Endodermal cell (in vitro differentiated cells): Measurements from ENCODE around the gene CFAP61. TPM values are rescaled to one million over a fixed set of nuclear protein-coding genes. Genes with fewer than 3 reads are reported as not detected.

ENCODE experiments used
- DNase-seq: peaks from one replicate; pipeline ENCODE4 v3.0.0-alpha.2; 2017
- H3K27ac ChIP-seq: 2 replicates; pipeline ENCODE4 v1.5.1; 2013; ENCODE audit warnings: mild to moderate bottlenecking, low read depth, low read length, moderate library complexity
- H3K27me3 ChIP-seq: 2 replicates; pipeline ENCODE4 v1.6.1; 2013; ENCODE audit warnings: mild to moderate bottlenecking, low read length, moderate library complexity; ENCODE audit not compliant: insufficient read depth, control insufficient read depth, poor library complexity, severe bottlenecking
- H3K36me3 ChIP-seq: 2 replicates; pipeline ENCODE4 v1.7.0; 2013; ENCODE audit warnings: mild to moderate bottlenecking, low read length, moderate library complexity; ENCODE audit not compliant: control insufficient read depth, insufficient read depth
- H3K4me1 ChIP-seq: one replicate; pipeline ENCODE4 v1.7.0; 2013; ENCODE audit warnings: low read length; ENCODE audit not compliant: control insufficient read depth, insufficient read depth
- H3K4me3 ChIP-seq: 2 replicates; pipeline ENCODE4 v1.5.1; 2013; ENCODE audit warnings: mild to moderate bottlenecking, low read length, moderate library complexity
- H3K9ac ChIP-seq: 2 replicates; pipeline ENCODE4 v1.6.1; 2013; ENCODE audit warnings: mild to moderate bottlenecking, low read length, moderate library complexity; ENCODE audit not compliant: poor library complexity, severe bottlenecking; ENCODE audit errors: extremely low read depth
- H3K9me3 ChIP-seq: 2 replicates; pipeline ENCODE4 v1.6.1; 2013; ENCODE audit warnings: mild to moderate bottlenecking, low read length, moderate library complexity; ENCODE audit not compliant: control insufficient read depth
- H3K27ac Mint-ChIP-seq: 2 replicates; pipeline ENCODE4 v1.8.0; 2020; ENCODE audit warnings: mixed read lengths
- H3K27me3 Mint-ChIP-seq: 2 replicates; pipeline ENCODE4 v1.8.0; 2021; ENCODE audit warnings: mild to moderate bottlenecking, mixed read lengths; ENCODE audit not compliant: insufficient read depth
- H3K36me3 Mint-ChIP-seq: 2 replicates; pipeline ENCODE4 v1.8.0; 2020; ENCODE audit warnings: low read depth, mixed read lengths
- H3K4me1 Mint-ChIP-seq: 2 replicates; pipeline ENCODE4 v1.8.0; 2020; ENCODE audit warnings: mixed read lengths
- H3K4me3 Mint-ChIP-seq: 2 replicates; pipeline ENCODE4 v1.8.0; 2020; ENCODE audit warnings: mild to moderate bottlenecking, moderate library complexity, mixed read lengths
- H3K9me3 Mint-ChIP-seq: 2 replicates; pipeline ENCODE4 v1.8.0; 2020; ENCODE audit warnings: mild to moderate bottlenecking, mixed read lengths
- WGBS, 2 experiments: methylation state at CpG; one replicate each; pipeline versions ENCODE4 v1.1.5 to v1.1.7; 2013; ENCODE audit warnings: missing lambda C conversion rate in 2 of 2, mixed read lengths in 1 of 2; ENCODE audit not compliant: insufficient coverage in 1 of 2, insufficient read length in 1 of 2; 5-methylcytosine and 5-hydroxymethylcytosine counted together
- total RNA-seq, 2 donors: library from RNA; stranded (reverse); fragmentation: NEBNext Ultra II Directional in 1 of 2; extraction: Animal tissue kit (Norgen Biotek cat#: 25700) in 1 of 2; gene quantifications; 2 replicates in 1 of 2; 3 replicates in 1 of 2; pipeline ENCODE4 v1.2.1, GENCODE V29; 2021
- TF ChIP-seq, protein P1 (sequence below): fragments of 200-600 bp; sonication (generic); conservative IDR thresholded peaks from 2 replicates; pipeline ENCODE4 v1.5.0; 2021; ENCODE audit warnings: antibody characterized with exemption, mild to moderate bottlenecking

CFAP61 gene
- total RNA-seq, 2 donors from 2014 or later, result 0.64 to 0.73 TPM

DNA sequence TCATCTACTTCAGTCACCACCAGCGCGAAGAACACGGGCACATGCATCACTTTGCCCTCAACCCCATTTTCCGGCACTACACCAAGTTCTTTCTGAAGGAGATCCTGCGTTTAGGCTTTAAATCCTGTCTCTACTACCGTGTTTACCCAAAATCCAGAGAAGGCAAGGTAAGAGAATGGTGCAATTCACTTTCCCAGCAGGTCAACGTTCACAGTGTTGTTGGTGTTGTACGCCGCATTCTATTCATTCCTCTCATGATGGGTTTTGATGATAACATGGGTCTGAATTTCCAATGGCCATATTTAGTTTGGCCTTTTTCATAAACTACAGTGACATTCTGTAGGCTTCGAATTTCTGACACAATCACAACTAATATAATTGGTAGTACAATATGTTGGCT is 144.3 kb downstream of the CFAP61 start:
- no peaks in the 10 kb centered on the region for H3K9me3 Mint-ChIP-seq
- 83 to 91% methylated on average over 6 to 9 of the region's 10 CpGs for WGBS, 2 experiments
- TF ChIP-seq, protein P1, sequence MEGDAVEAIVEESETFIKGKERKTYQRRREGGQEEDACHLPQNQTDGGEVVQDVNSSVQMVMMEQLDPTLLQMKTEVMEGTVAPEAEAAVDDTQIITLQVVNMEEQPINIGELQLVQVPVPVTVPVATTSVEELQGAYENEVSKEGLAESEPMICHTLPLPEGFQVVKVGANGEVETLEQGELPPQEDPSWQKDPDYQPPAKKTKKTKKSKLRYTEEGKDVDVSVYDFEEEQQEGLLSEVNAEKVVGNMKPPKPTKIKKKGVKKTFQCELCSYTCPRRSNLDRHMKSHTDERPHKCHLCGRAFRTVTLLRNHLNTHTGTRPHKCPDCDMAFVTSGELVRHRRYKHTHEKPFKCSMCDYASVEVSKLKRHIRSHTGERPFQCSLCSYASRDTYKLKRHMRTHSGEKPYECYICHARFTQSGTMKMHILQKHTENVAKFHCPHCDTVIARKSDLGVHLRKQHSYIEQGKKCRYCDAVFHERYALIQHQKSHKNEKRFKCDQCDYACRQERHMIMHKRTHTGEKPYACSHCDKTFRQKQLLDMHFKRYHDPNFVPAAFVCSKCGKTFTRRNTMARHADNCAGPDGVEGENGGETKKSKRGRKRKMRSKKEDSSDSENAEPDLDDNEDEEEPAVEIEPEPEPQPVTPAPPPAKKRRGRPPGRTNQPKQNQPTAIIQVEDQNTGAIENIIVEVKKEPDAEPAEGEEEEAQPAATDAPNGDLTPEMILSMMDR, result no peak

DNA sequence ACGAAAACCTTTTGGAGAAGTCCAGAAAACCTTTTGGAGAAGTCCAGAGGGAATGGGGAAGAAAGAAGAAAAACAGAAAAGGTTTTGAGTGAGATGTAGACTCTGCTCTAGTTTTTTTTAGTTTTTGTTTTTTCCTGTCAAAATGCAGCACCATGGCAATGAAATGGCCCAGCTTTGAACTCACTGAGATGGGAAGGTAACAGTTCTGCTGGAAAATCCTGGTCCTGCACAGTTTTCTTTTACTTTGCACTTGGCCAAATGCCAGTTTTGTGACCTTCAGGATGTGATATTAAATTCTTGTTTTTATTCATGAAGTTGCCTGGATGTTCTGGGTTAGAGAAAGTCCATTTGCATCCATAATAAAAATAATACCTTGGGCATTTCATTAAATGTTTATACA is 145.7 kb downstream of the CFAP61 start:
- no peak overlapping the region for H3K4me3 Mint-ChIP-seq
- Histone ChIP-seq H3K36me3 (no peaks in the 10 kb centered on the region), H3K4me3 (no peak overlapping the region), H3K9ac (no peak overlapping the region), H3K4me1 (peaks cover 16% of the 10 kb centered on the region), H3K27ac (no peak overlapping the region), H3K9me3 (no peaks in the 10 kb centered on the region), H3K27me3 (no peaks in the 10 kb centered on the region)
- no peak overlapping the region for H3K27ac Mint-ChIP-seq
- no peaks in the 10 kb centered on the region for H3K36me3 Mint-ChIP-seq
- WGBS, 2 experiments, result 100% methylated on average over 1 of the region's 1 CpG
- H3K9me3 Mint-ChIP-seq, result no peaks in the 10 kb centered on the region
- H3K4me1 Mint-ChIP-seq, result peaks cover 26% of the 10 kb centered on the region
- H3K27me3 Mint-ChIP-seq, result peaks cover under 1% of the 10 kb centered on the region
- no peak for DNase-seq
- TF ChIP-seq, protein P1, result no peak

More for the DNA sequence above, 144.3 kb downstream of the CFAP61 start:
- Mint-ChIP-seq H3K27me3 (peaks cover 1% of the 10 kb centered on the region), H3K4me3 (no peak overlapping the region), H3K4me1 (peaks cover 27% of the 10 kb centered on the region), H3K27ac (no peak overlapping the region), H3K36me3 (no peaks in the 10 kb centered on the region)
- no peak overlapping the region for H3K9ac ChIP-seq
- H3K9me3 ChIP-seq, result no peaks in the 10 kb centered on the region
- no peaks in the 10 kb centered on the region for H3K27me3 ChIP-seq
- H3K27ac ChIP-seq, result no peak overlapping the region
- H3K4me1 ChIP-seq, result peaks cover 16% of the 10 kb centered on the region
- no peaks in the 10 kb centered on the region for H3K36me3 ChIP-seq
- DNase-seq, result no peak
- H3K4me3 ChIP-seq, result no peak overlapping the region

DNA sequence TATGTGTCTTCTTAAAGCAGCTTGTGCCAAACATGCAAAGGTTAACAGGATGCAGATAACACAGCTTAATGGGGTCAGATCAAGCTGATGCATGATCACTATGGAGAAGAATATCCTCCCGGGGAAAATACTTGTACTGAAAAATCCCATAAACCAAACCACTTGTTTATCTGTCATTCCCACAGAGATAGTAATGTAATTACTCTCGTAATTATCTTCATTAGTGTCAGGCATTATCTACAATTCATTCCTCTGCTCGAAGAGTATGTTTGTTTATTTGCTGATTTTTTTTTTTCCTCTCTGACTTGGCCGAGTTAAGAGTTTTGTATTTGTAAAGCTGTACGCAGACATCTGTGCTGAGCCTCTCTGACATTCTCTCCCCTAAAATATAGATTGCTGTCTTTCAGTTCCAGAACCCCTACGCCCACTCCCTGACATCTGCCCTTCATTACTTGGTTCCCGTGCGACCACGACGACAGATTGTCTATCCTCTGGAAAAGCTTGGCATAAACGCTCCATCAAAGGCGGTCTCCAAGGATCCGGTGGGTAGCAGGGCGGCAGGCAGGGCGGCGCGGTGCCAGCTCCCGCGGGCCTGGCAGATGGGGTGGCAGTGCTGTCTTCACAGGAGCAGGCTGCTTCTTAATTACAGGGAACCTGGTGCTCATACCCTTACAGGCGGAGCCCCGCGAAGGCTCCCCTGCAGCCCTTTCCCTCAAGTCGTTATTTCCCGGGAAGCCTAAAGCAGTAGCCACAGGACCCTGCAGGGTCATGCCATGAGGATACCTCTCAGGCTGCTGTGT is 147.2 kb downstream of the CFAP61 start:
- Mint-ChIP-seq H3K27me3 (no peaks in the 10 kb centered on the region), H3K4me1 (peaks cover 30% of the 10 kb centered on the region), H3K9me3 (no peaks in the 10 kb centered on the region), H3K36me3 (no peaks in the 10 kb centered on the region), H3K27ac (no peak overlapping the region), H3K4me3 (no peak overlapping the region)
- TF ChIP-seq, protein P1, result no peak
- H3K27me3 ChIP-seq, result no peaks in the 10 kb centered on the region
- peak; percentile 64 for DNase-seq
- WGBS, 2 experiments, result 79 to 83% methylated on average over 21 to 24 of the region's 24 CpGs
- H3K4me1 ChIP-seq, result peaks cover 16% of the 10 kb centered on the region
- no peak overlapping the region for H3K4me3 ChIP-seq
- H3K27ac ChIP-seq, result no peak overlapping the region
- H3K9ac ChIP-seq, result no peak overlapping the region
- H3K9me3 ChIP-seq, result no peaks in the 10 kb centered on the region
- no peaks in the 10 kb centered on the region for H3K36me3 ChIP-seq
